Keratinocyte (primary cell): ENCODE results near the gene SPATA6L.

Experiments
- CTCF ChIP-seq, 3 experiments: IDR thresholded peaks in 1 of 3; conservative IDR thresholded peaks in 1 of 3; optimal IDR thresholded peaks in 1 of 3; 2 replicates in 2 of 3; 3 replicates in 1 of 3; pipeline versions ENCODE3 to v1.5.1; 2011; ENCODE audit warnings: low read length in 3 of 3, mild to moderate bottlenecking in 3 of 3, moderate library complexity in 2 of 3, control low read depth in 1 of 3, inconsistent platforms in 1 of 3; ENCODE audit not compliant: insufficient read depth in 2 of 3; ENCODE audit errors: extremely low read depth in 1 of 3
- EZH2 ChIP-seq: IDR thresholded peaks from one replicate; pipeline ENCODE4 v1.6.1; 2012; ENCODE audit warnings: inconsistent platforms, mild to moderate bottlenecking, low read length, moderate library complexity

GRCh38 chr9:4588721-4589120, 77.6 kb downstream of the SPATA6L start:
- TF ChIP-seq EZH2 (no peak), CTCF (optimal IDR thresholded peaks at IDR 0.05 in 1 of 3, IDR thresholded peaks at IDR 0.05 in 1 of 3, conservative IDR thresholded peaks at IDR 0.05 in 1 of 3; ENCODE audit: extremely low read depth in 1 of 3, insufficient read depth in 2 of 3, low read length in 3 of 3) (no peak)
